SHP77 (cell line): ENCODE results near the gene MLPH.

Source experiments
- DNase-seq, 2 experiments: peaks; one replicate each; lab custom pipeline; 2025; lab: John Stamatoyannopoulos, UW

MLPH gene

GRCh38 chr2:237603049-237603717 lies 116.1 kb downstream of the MLPH start:
- DNase-seq = no peak

- peak in 1 of 2 experiments; percentile 25 for DNase-seq
These were observed 116.8 kb downstream of the MLPH start for GRCh38 chr2:237603718-237604362.

- no peak for DNase-seq
These were observed 117.3 kb downstream of the MLPH start for GRCh38 chr2:237604391-237604790.
